Measurements from ENCODE around the gene ESR1.
"Not testable (repeated sequence)": the region's sequence is repeated elsewhere in the genome, so short reads cannot be mapped to it uniquely, and the experiment has no call there.

Gene ESR1

DNA sequence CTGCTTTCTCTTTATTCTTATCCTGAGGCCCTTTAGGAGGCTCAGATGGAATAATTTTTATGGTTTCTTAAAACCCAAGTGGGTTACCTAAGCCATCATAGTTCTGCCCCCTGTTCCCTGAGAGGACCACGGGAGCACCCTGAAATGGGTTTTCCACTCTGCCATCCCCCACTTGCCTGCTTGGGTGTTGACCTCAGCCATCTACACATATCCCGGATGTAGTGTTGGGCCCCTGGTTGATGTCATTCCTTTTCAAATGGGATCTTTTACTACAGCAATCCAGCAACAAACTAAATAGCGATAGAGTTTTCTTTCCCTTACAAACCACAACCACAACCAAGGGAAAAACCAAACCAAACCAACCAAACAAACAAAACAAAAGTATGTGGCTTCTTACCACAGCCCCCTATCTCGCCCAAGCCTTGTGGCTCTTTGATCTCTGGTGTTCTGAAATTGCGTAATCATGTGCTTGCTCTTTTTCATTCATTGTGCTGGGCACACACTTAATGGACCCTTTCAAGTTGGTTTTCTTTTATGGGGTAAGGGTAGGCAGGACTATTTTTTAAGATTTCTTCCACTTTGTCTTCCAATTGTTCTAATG is 154.9 kb downstream of the ESR1 start:
- H3K4me3 ChIP-seq (replicated peaks in 1 of 2; ENCODE audit: low read depth in 2 of 2, low read length in 2 of 2), result no peak overlapping the region
- DNase-seq (ENCODE audit: low read depth in 2 of 2), result peak; percentile 50 to 55
- TF ChIP-seq, protein P1, sequence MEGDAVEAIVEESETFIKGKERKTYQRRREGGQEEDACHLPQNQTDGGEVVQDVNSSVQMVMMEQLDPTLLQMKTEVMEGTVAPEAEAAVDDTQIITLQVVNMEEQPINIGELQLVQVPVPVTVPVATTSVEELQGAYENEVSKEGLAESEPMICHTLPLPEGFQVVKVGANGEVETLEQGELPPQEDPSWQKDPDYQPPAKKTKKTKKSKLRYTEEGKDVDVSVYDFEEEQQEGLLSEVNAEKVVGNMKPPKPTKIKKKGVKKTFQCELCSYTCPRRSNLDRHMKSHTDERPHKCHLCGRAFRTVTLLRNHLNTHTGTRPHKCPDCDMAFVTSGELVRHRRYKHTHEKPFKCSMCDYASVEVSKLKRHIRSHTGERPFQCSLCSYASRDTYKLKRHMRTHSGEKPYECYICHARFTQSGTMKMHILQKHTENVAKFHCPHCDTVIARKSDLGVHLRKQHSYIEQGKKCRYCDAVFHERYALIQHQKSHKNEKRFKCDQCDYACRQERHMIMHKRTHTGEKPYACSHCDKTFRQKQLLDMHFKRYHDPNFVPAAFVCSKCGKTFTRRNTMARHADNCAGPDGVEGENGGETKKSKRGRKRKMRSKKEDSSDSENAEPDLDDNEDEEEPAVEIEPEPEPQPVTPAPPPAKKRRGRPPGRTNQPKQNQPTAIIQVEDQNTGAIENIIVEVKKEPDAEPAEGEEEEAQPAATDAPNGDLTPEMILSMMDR (IDR thresholded peaks at IDR 0.05; ENCODE audit: low read depth, low read length), result no peak

DNA sequence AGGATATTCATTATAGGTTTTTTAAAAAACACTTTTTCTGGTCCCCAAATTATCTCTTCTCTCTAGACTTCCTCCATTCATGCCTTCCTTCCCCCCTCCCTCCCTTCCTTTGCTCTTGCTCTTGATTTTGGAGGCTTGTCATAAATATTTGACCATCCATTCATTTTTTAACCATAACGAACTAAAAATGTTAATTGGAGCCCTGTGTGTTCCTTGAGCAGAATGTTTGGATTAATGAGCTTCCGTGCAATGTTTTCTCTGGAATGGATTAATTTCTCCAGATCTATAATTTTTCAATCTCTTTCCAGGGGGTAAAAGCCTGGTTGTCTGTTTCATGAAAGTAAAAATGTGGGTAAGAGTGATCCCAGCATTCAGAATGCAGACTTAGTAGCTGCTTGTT is 155.5 kb downstream of the ESR1 start:
- no peak for DNase-seq (ENCODE audit: low read depth in 2 of 2)
- TF ChIP-seq, protein P1 (IDR thresholded peaks at IDR 0.05; ENCODE audit: low read depth, low read length), result no peak
- H3K4me3 ChIP-seq (replicated peaks in 1 of 2; ENCODE audit: low read depth in 2 of 2, low read length in 2 of 2), result no peak overlapping the region

DNA sequence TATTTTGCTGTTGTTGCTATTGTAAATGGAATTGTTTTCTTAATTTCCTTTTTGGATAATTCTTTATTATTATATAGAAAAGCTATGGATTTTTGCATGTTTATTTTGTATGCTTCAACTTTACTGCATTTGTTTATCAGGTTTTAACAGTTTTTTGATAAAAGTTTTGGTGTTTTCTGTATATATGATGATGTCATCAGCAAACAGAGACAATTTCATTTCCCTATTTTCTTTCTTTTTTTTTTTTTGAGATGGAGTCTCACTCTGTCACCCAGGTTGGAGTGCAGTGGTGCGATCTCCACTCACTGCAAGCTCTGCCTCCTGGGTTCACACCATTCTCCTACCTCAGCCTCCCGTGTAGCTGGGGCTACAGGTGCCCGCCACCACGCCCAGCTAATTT is 156.9 kb downstream of the ESR1 start:
- DNase-seq (ENCODE audit: low read depth in 2 of 2), result not testable (repeated sequence)

DNA sequence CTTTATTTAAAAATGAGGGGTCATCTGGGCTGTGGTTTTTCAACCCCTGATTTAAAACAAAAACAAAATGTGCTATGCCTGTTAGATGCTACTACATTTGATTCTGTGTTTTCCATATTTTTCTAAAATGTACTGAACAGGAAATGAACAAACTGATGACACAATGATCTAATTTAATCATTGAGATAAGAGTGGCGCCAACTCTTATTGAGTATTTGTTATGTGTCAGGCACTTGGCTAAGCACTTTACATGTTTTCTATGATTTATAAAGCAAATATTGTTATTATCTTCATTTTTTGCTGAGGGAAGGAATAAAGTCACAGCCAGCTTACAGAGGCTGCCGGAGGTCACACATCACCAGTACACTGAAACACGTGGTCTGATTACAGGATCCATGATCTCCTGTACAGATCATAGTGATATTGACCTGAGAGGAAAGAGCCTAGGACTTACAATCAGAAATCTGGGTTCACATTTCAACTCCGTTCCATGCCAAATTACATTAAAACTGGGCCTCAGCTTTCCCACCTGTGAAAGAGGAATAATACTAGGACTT is 166.7 kb downstream of the ESR1 start:
- no peak overlapping the region for H3K4me3 ChIP-seq (replicated peaks in 1 of 2; ENCODE audit: low read depth in 2 of 2, low read length in 2 of 2)
- TF ChIP-seq, protein P1 (IDR thresholded peaks at IDR 0.05; ENCODE audit: low read depth, low read length), result no peak
- DNase-seq (ENCODE audit: low read depth in 2 of 2), result peak in 1 of 2 donors; percentile 2

More for the DNA sequence above, 156.9 kb downstream of the ESR1 start:
- not testable (repeated sequence) for H3K4me3 ChIP-seq (replicated peaks in 1 of 2; ENCODE audit: low read depth in 2 of 2, low read length in 2 of 2)

DNA sequence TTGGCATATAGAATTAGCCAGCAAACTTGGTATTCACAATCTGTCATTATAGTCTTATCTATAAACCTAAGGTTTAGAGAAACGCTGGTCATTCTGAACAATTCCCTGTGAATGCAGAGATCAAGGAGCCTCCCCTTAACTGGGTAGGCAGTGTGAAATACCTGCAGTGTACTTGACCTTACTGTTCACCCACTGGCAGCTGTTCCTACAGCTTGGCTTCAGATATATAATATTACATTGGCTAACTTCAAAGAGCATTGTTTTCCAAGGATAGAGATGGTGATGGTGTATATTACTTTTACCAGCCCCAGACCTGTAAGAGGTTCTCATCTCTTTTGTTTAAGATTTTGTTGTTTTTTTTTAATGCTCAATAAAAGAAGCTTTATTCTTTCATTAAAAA is 168.3 kb downstream of the ESR1 start:
- TF ChIP-seq, protein P1 (IDR thresholded peaks at IDR 0.05; ENCODE audit: low read depth, low read length), result no peak
- DNase-seq (ENCODE audit: low read depth in 2 of 2), result no peak
- H3K4me3 ChIP-seq (replicated peaks in 1 of 2; ENCODE audit: low read depth in 2 of 2, low read length in 2 of 2), result no peak overlapping the region

DNA sequence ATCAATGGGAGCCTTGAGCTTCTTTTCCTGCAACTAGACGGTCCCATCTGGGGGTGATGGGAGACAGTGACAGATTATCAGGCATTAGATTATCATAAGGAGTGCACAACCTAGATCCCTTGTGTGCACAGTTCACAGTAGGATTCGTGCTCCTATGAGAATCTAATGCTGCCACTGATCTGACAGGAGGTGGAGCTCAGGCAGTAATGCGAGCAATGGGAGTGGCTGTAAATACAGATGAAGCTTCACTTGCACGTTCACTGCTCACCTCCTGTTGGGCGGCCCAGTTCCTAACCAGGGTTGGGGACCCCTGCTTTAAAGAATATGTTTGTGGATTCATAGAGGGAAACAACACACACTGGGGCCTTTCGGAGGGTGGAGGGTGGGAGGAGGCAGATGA is 180.7 kb downstream of the ESR1 start:
- not testable (repeated sequence) for DNase-seq (ENCODE audit: low read depth in 2 of 2); H3K4me3 ChIP-seq (replicated peaks in 1 of 2; ENCODE audit: low read depth in 2 of 2, low read length in 2 of 2)

DNA sequence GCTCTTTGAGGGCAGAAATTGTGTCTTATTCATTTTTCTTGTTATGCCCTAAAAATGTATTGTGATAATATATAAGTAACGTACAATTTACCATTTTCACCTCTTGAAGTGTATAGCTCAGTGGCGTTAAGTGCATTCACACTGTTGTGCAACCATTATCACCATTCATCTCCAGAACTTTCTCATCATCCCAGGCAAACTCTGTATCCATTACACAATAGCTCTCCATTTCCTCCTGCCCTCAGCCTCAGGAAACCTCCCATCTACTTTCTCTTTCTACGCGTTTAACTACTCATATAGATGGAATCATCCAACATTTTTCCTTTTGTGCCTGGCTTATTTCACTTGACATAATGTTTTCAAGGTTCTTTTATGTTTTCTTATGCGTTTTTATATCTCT is 184.6 kb downstream of the ESR1 start:
- peak in 1 of 2 donors; percentile 18 for DNase-seq (ENCODE audit: low read depth in 2 of 2)
- H3K4me3 ChIP-seq (replicated peaks in 1 of 2; ENCODE audit: low read depth in 2 of 2, low read length in 2 of 2), result no peak overlapping the region
- TF ChIP-seq, protein P1 (IDR thresholded peaks at IDR 0.05; ENCODE audit: low read depth, low read length), result no peak

DNA sequence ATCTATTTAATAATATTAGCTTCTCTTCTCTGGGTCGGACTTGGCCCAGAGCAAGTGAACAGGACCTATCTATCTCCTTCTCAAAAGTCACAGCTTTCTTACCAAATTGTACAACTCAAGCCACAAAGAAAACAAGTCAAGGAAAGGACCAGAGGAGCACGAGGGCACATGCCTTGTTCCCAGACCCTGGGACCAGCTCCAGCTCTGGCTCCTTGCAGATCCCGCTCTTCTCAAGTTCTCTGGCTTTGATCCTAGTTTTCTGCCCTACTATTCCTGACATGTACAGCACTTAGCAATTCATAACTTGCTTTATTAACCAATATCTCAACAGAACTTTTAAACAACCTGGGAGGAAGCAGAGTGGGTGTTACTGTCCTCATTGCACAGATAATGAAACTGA is 185.9 kb downstream of the ESR1 start:
- TF ChIP-seq, protein P1 (IDR thresholded peaks at IDR 0.05; ENCODE audit: low read depth, low read length), result no peak
- peak in 1 of 2 donors; percentile 12 for DNase-seq (ENCODE audit: low read depth in 2 of 2)
- H3K4me3 ChIP-seq (replicated peaks in 1 of 2; ENCODE audit: low read depth in 2 of 2, low read length in 2 of 2), result no peak overlapping the region

Data from cardiac fibroblast (primary cell).